IPS DF 4.7 (cell line): Measurements from ENCODE around the gene KREMEN2.
"Not testable (repeated sequence)": the region's sequence is repeated elsewhere in the genome, so short reads cannot be mapped to it uniquely, and the experiment has no call there.

ENCODE experiments used
- DNase-seq: peaks from one replicate; pipeline ENCODE4 v3.0.0-alpha.2; 2013; ENCODE audit warnings: low spot score; ENCODE audit errors: extremely low read depth

Gene KREMEN2

GRCh38 chr16:2963723-2964474 is at the start of gene KREMEN2:
Gene KREMEN2, plus strand, starts transcription at chr16:2964275. Its CDS starts 246 bp downstream, at chr16:2964521.
- no peak for DNase-seq

GRCh38 chr16:2915196-2915929 is 48.7 kb upstream of the KREMEN2 start:
- DNase-seq, result no peak

- no peak for DNase-seq
These were observed 44.4 kb upstream of the KREMEN2 start for GRCh38 chr16:2919511-2920255.

- no peak for DNase-seq
These were observed 40.6 kb upstream of the KREMEN2 start for GRCh38 chr16:2923481-2923880.

GRCh38 chr16:2924901-2925755 is 38.9 kb upstream of the KREMEN2 start:
- DNase-seq, result no peak

GRCh38 chr16:2925951-2926649 is 38.0 kb upstream of the KREMEN2 start:
- no peak for DNase-seq

GRCh38 chr16:2926650-2926999 is 37.5 kb upstream of the KREMEN2 start:
- DNase-seq, result no peak

GRCh38 chr16:2927010-2927646 is 36.9 kb upstream of the KREMEN2 start:
- no peak for DNase-seq

GRCh38 chr16:2928151-2928550 is 35.9 kb upstream of the KREMEN2 start:
- DNase-seq, result not testable (repeated sequence)

GRCh38 chr16:2928796-2929195 is 35.3 kb upstream of the KREMEN2 start:
- DNase-seq, result no peak

GRCh38 chr16:2929693-2930092 is 34.4 kb upstream of the KREMEN2 start:
- DNase-seq, result no peak

GRCh38 chr16:2930236-2930635 is 33.8 kb upstream of the KREMEN2 start:
- no peak for DNase-seq

- DNase-seq, result not testable (repeated sequence)
These were observed 32.7 kb upstream of the KREMEN2 start for GRCh38 chr16:2931231-2931914.

- no peak for DNase-seq
These were observed 30.9 kb upstream of the KREMEN2 start for GRCh38 chr16:2933136-2933535.

- no peak for DNase-seq
These were observed 30.4 kb upstream of the KREMEN2 start for GRCh38 chr16:2933701-2934100.

GRCh38 chr16:2934450-2934849 is 29.6 kb upstream of the KREMEN2 start:
- DNase-seq, result no peak

GRCh38 chr16:2936436-2937011 is 27.6 kb upstream of the KREMEN2 start:
- DNase-seq, result no peak

- no peak for DNase-seq
These were observed 26.9 kb upstream of the KREMEN2 start for GRCh38 chr16:2937170-2937569.

- DNase-seq, result no peak
These were observed 25.9 kb upstream of the KREMEN2 start for GRCh38 chr16:2938206-2938605.
